Measurements from ENCODE around the gene JMJD1C. TPM values are rescaled to one million over a fixed set of nuclear protein-coding genes. Genes with fewer than 3 reads are reported as not detected.

The JMJD1C gene
- total RNA-seq, 2 experiments from 2014 or later, result 99.2 to 118 TPM

DNA sequence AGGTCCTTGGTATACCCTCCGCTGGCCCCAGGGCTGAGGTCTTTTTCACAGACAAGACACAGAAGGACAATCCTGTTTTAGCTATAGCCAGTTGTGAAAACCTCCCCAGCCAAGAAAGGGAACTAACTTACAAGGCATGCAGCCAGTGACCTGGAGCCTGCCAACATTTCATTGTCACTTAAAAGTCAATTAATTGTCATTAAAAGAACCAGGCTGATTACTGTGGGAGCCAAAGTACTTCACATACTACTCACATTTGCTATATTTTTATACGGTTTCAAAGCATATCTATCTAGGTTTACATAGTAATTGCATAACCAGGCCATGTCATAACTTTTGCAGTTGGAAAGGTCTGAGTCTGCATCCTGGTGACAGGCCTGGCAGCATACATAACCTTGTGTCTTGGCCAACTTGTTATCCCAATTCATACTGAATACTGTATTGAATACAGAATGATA, 301.6 kb downstream of the JMJD1C start:
- Histone ChIP-seq H3K4me3 (ENCODE audit: low read depth, low read length, poor library complexity, severe bottlenecking) (no peak overlapping the region), H3K27ac (ENCODE audit: low read depth, low read length, poor library complexity, severe bottlenecking) (no peak overlapping the region), H4K20me1 (ENCODE audit: insufficient read depth, low read length) (no peaks in the 10 kb centered on the region), H3K36me3 (ENCODE audit: insufficient read depth, low read length) (peaks cover 44% of the 10 kb centered on the region), H3K9me3 (ENCODE audit: low read length) (no peaks in the 10 kb centered on the region), H3K9me2 (ENCODE audit: insufficient read depth, low read length) (no peaks in the 10 kb centered on the region), H2AFZ (ENCODE audit: low read length) (no peak overlapping the region), H3K4me1 (ENCODE audit: insufficient read depth, low read length, poor library complexity, severe bottlenecking) (no peaks in the 10 kb centered on the region), H3K4me2 (ENCODE audit: low read length) (no peak overlapping the region), H3K79me2 (ENCODE audit: insufficient read depth, low read depth, low read length) (no peaks in the 10 kb centered on the region)
- TF ChIP-seq EZH2phosphoT487 (IDR thresholded peaks at IDR 0.05; ENCODE audit: borderline replicate concordance, low read depth, low read length), result no peak
- ChIA-PET POLR2A (interaction anchor here (1.2 kb wide), 1 partner anchor 10 kb away, joined by 3 read pairs; no protein-coding TSS in a partner anchor), CTCF (ENCODE audit: unreplicated experiment) (no interaction called here)
- BruUV-seq (replicated peaks), result no TSS peak
- intact Hi-C loops (cut with micrococcal nuclease; ENCODE audit: unreplicated experiment), result no loop called here
- DNase-seq (ENCODE audit: low spot score), result no peak

DNA sequence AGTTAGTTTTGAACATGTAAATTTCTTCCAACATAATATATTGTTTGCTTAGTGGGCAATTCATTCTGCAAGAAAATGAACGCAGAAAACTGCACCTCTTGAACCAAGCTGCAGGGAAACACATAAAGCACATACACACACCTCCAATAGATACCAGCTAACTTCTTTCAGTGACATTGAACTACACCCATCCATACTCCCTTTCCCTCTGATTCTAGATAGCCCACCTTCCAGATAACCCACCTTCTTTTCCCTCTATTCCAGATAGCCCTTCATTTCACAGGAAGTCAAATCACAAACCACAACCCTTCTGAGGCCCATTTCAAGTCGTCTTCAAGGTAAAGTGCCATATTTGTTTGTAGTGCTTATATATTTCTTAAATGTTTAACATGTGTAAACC, 304.2 kb downstream of the JMJD1C start:
- intact Hi-C loops (cut with micrococcal nuclease; ENCODE audit: unreplicated experiment), result no loop called here
- Histone ChIP-seq H3K9me2 (ENCODE audit: insufficient read depth, low read length) (no peaks in the 10 kb centered on the region), H3K36me3 (ENCODE audit: insufficient read depth, low read length) (peaks cover 21% of the 10 kb centered on the region; the same call in 1 of the 2 replicates), H3K79me2 (ENCODE audit: insufficient read depth, low read depth, low read length) (no peaks in the 10 kb centered on the region), H3K4me2 (ENCODE audit: low read length) (no peak overlapping the region), H3K4me1 (ENCODE audit: insufficient read depth, low read length, poor library complexity, severe bottlenecking) (no peaks in the 10 kb centered on the region), H2AFZ (ENCODE audit: low read length) (no peak overlapping the region), H4K20me1 (ENCODE audit: insufficient read depth, low read length) (0 out of 2 replicates have a peak, but pooled peaks cover 4% of the 10 kb centered on the region), H3K9me3 (ENCODE audit: low read length) (no peaks in the 10 kb centered on the region), H3K4me3 (ENCODE audit: low read depth, low read length, poor library complexity, severe bottlenecking) (no peak overlapping the region), H3K27ac (ENCODE audit: low read depth, low read length, poor library complexity, severe bottlenecking) (no peak overlapping the region)
- TF ChIP-seq, protein P1, sequence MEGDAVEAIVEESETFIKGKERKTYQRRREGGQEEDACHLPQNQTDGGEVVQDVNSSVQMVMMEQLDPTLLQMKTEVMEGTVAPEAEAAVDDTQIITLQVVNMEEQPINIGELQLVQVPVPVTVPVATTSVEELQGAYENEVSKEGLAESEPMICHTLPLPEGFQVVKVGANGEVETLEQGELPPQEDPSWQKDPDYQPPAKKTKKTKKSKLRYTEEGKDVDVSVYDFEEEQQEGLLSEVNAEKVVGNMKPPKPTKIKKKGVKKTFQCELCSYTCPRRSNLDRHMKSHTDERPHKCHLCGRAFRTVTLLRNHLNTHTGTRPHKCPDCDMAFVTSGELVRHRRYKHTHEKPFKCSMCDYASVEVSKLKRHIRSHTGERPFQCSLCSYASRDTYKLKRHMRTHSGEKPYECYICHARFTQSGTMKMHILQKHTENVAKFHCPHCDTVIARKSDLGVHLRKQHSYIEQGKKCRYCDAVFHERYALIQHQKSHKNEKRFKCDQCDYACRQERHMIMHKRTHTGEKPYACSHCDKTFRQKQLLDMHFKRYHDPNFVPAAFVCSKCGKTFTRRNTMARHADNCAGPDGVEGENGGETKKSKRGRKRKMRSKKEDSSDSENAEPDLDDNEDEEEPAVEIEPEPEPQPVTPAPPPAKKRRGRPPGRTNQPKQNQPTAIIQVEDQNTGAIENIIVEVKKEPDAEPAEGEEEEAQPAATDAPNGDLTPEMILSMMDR (conservative IDR thresholded peaks at IDR 0.05; ENCODE audit: low read length), result no peak
- no peak for TF ChIP-seq EZH2phosphoT487 (IDR thresholded peaks at IDR 0.05; ENCODE audit: borderline replicate concordance, low read depth, low read length)
- CTCF ChIA-PET (ENCODE audit: unreplicated experiment), result no interaction called here
- POLR2A ChIA-PET, result interaction anchor here (1.1 to 1.9 kb wide), 3 partner anchors 16 to 379 kb away, joined by 3 to 8 read pairs (median 3); no protein-coding TSS in a partner anchor
- DNase-seq (ENCODE audit: low spot score), result no peak
- no TSS peak for BruUV-seq (replicated peaks)

DNA sequence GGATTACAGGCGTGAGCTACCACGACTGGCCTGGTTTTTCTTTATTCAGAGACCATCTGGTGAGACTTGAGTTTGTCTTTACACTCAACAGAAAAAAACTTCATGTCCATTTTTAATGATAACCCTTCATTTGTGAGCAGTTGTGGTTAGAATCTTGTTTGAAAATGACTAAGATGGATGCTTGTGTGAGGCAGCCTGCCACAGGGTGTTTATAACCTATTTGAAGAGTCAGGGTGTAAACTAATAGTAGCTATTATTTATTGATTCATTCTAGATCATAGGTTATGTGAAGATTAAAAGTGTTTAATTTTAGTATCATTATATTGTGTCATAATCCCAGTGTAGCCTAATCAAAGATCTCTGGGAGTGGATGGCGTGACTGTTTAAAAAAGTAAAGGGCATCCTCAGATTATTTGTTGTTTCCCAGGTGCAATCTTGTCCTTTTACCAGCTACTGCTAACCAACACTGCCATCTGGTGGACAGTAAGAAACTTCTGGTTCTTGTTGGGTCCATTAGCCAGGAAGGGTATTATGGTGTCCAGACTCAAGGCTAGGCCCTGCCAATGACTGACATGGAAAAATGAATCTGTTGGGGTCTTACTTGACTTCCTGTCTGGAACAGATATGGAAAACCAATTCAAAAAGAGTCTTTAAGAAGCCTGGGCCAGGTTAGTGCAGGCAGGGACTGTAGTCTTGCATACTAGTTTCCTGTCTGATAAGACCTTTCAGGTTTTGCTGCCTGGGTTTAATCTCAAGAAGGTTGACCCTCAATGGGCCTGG, 307.7 kb downstream of the JMJD1C start:
- TF ChIP-seq, protein P1 (conservative IDR thresholded peaks at IDR 0.05; ENCODE audit: low read length), result peak; percentile 96
- TF ChIP-seq EZH2phosphoT487 (IDR thresholded peaks at IDR 0.05; ENCODE audit: borderline replicate concordance, low read depth, low read length), result no peak
- BruUV-seq (replicated peaks), result no TSS peak
- H3K9me3 ChIP-seq (ENCODE audit: low read length), result no peaks in the 10 kb centered on the region
- H3K9me2 ChIP-seq (ENCODE audit: insufficient read depth, low read length), result no peaks in the 10 kb centered on the region
- intact Hi-C loops (cut with micrococcal nuclease; ENCODE audit: unreplicated experiment), result loop anchor here (1.0 to 10.0 kb wide), 6 partner anchors 73 to 723 kb away; partner anchors contain the start of gene EGR2
- no peak overlapping the region for H3K27ac ChIP-seq (ENCODE audit: low read depth, low read length, poor library complexity, severe bottlenecking)
- H4K20me1 ChIP-seq (ENCODE audit: insufficient read depth, low read length), result 0 out of 2 replicates have a peak, but pooled peaks cover 7% of the 10 kb centered on the region
- DNase-seq (ENCODE audit: low spot score), result peak; percentile 87
- no peak overlapping the region for H3K4me2 ChIP-seq (ENCODE audit: low read length)
- H3K4me3 ChIP-seq (ENCODE audit: low read depth, low read length, poor library complexity, severe bottlenecking), result no peak overlapping the region
- H3K4me1 ChIP-seq (ENCODE audit: insufficient read depth, low read length, poor library complexity, severe bottlenecking), result no peaks in the 10 kb centered on the region
- H3K36me3 ChIP-seq (ENCODE audit: insufficient read depth, low read length), result peaks cover 26% of the 10 kb centered on the region
- H2AFZ ChIP-seq (ENCODE audit: low read length), result no peak overlapping the region
- ChIA-PET POLR2A (interaction anchor here (0.6 to 1.7 kb wide), 4 partner anchors 8 to 151 kb away, joined by 3 to 5 read pairs (median 4); no protein-coding TSS in a partner anchor), CTCF (ENCODE audit: unreplicated experiment) (interaction anchor here (0.6 to 2.1 kb wide), 4 partner anchors 9 to 562 kb away, joined by 3 to 7 read pairs (median 4); no protein-coding TSS in a partner anchor)
- H3K79me2 ChIP-seq (ENCODE audit: insufficient read depth, low read depth, low read length), result no peaks in the 10 kb centered on the region
